GM19035 (cell line): ENCODE data around the gene VENTX.

Source experiments
- ATAC-seq: cut with Tn5 transposase; IDR thresholded peaks from one replicate; pipeline ENCODE4 v1.9.1; 2021; ENCODE audit not compliant: unreplicated experiment

Gene VENTX

GRCh38 chr10:133237588-133238465, at the start of gene VENTX:
VENTX (plus strand) TSS chr10:133237855; CDS start chr10:133237915, 60 bp downstream.
- no peak for ATAC-seq

GRCh38 chr10:133187906-133188681, 49.6 kb upstream of the VENTX start:
- no peak for ATAC-seq

GRCh38 chr10:133189256-133189655, 48.4 kb upstream of the VENTX start:
- no peak for ATAC-seq

DNA sequence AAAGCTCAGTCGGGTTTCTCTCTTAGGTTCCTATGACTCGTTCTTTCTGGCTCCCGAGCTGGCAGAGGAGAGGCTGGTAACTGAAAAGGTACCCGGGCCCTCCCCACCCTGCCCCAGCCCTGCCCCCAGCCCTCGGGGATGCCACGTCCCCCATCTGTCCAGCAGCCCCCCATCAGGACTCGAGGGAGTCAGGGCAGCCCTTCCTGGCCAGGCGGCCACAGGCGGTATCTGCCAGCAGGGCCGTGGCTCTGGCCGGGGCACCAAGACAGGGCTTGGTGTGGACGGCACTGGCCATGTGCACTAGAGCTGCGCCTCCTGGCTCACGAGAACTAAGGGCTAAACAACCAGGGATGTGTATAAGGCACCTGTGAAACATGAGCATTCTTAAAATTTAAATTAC, 47.9 kb upstream of the VENTX start:
- no peak for ATAC-seq

DNA sequence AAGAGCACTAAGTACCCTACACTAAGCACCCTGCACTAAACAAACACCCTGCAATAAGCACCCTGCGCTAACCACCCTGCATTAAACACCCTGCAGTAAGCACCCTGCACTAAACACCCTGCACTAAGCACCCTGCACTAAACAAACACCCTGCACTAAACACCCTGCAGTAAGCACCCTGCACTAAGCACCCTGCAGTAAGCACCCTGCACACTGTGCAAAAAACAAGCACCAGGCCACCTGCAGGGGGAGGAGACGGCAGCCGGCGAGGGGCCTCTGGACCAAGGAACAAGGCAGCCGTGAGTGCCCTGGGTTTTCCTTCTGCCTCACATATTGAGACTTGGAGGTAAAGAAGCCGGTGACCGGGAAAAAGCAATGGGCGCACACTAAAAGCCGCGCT, 47.4 kb upstream of the VENTX start:
- ATAC-seq: no peak

- ATAC-seq: no peak
Measured at GRCh38 chr10:133191651-133192050, 46.0 kb upstream of the VENTX start.

- no peak for ATAC-seq
Measured at GRCh38 chr10:133194151-133194550, 43.5 kb upstream of the VENTX start.

DNA sequence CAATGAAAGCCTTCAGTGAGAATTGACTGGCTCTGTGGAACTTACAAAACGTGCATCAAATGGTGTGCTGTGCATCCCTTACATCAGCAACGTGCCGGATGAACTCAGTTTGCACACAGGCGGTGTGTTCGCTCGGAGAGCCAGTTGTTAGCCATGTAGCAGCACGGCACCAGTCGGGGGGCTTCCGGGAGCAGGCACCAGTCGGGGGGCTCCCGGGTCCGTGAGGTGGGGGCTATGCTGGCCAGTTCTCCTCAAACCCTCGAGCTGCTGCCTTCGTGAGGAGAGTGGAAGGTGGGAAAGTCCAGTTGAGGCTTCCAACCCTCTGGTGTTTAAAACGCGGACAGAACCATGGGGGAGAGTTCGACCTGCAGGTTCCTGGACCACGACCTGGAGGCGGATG, 42.6 kb upstream of the VENTX start:
- no peak for ATAC-seq

GRCh38 chr10:133195611-133196010, 42.0 kb upstream of the VENTX start:
- ATAC-seq: no peak

DNA sequence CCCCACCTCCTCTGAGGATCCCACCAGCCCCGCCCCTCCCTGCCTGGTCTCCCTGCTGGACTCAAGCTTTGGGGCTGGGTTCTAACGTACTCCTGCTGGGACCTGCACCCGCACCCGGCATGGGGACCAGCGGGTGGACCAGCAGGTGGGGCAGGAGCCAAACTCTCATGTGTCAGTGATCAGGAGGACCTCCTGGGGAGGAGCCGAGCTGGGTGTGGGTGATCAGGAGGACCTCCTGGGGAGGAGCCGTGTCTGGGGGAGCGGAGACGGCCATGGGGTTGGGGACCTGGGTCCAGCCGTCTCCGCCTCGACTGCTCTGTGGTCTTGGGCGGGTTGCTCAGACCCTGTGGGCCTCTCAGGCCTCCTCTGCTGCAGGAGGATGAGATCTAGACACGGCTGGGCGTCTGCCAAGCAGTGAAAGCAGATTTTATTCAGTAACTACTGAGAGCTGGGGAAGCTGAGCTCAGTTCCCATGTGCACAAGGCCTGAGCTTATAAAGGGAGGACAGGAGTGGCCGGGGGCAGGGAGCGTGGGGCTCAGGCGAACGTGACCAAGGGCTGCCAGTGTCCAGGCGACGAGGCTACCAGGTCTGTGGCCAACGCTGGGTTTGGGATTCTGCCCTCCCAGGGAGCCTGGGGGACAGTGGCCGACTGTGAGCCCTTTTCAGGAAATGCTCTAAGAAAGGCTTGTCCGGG, 41.3 kb upstream of the VENTX start:
- ATAC-seq: no peak

- ATAC-seq: no peak
Measured at GRCh38 chr10:133196936-133197758, 40.5 kb upstream of the VENTX start.

GRCh38 chr10:133197786-133198185, 39.9 kb upstream of the VENTX start:
- no peak for ATAC-seq

DNA sequence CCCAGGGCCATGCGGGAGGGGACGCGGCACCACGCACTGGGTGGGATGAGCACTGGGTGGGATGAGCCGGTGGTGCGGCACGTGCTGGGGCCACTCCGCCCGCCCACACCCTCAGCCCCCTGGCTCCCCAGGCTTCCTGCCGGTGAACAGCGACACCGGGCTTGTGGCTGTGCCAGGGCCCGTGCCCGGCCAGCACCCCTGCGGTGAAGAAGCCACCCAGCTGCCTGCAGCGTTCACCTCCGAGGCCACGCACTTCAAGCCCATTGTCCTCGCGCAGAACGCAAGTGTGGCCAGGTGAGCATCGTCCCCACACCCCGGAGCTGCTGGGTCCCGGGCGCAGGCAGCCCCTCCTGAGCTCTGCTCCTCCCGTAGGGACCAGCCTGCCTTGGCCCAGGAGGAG, 39.4 kb upstream of the VENTX start:
- ATAC-seq: no peak

DNA sequence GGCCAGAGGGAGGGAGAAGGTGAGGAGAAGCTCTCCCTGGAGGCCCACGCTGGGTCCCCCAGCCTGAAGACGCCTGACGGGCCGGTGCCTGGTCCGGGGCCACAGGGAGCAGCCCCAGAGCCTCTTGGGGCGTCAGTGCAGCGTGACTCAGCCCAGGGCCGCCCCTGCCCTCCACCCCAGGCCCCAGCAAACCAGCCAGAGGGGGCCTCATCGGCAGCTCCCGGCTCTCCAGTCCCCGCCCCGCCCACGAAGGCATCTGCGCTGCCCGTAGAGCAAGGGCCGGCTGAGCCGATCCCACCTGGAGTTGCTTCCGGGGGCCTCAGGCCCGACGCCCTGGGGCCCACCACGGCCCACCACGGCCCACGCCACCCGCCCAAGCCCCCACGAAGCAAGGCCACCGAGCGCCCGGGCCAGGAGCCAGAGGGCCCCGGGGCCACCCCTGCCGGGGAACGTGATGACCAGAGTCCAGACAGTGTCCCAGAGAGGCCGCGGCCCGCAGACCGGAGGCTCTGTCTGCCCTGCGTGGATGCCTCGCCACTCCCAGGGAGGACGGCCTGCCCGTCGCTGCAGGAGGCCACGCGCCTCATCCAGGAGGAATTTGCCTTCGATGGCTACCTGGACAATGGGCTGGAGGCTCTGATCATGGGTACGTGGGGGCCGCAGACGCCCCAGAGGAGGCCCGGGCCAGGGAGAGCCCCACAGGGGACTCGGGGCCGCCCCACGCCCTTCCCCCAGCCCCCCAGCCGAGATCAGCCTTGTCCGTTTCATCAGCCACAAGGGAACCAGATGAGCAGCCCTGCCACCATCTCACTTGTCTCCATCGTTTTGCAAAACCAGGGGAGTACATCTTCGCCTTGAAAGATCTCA, 38.8 kb upstream of the VENTX start:
- ATAC-seq: no peak

GRCh38 chr10:133199488-133199885, 38.2 kb upstream of the VENTX start:
- no peak for ATAC-seq

- no peak for ATAC-seq
Measured at GRCh38 chr10:133199992-133200611, 37.6 kb upstream of the VENTX start.

GRCh38 chr10:133200621-133201031, 37.0 kb upstream of the VENTX start:
- ATAC-seq: no peak

GRCh38 chr10:133201151-133201947, 36.3 kb upstream of the VENTX start:
- ATAC-seq: no peak
